Measurements from ENCODE around the gene PROSER3.
A peak's percentile ranks its signal among the peaks of the same experiment; 100 is the strongest.

The PROSER3 gene

DNA sequence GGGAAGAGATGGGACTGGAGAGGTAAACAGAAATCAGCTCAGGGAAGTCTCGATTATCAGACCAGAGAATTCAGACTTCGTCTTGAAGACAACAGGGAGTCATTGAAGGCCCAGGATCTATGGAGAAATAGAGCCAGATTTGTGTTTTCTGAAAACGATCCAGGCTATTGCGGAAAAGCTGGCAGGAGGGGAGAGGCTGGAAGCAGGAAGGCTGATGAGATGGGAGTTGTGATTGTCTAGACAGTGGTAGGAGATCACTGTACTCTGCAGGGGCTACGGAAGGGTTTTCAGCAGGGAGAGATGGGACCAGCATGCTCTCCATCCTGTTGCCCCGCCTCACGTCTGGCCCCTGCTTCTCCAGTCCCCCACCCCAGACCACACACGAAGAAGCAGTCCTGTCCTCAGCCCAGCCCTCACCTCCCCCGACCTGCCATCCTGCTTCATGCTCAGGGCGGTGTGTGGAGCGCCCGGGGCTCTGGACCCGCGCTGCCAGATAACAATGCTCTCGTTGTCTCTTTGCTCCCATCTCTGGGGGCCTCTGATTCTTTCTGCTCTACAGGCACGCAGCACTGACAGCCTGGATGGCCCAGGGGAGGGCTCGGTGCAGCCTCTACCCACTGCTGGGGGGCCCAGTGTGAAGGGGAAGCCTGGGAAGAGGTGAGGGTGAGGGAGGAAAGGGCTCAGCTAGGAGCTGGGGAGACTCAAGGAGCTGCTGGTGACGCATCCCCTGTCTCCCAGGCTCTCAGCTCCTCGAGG is 19.3 kb downstream of the PROSER3 start:
- Histone ChIP-seq H3K27me3 (ENCODE audit: control insufficient read depth, insufficient read depth, low read length) (peaks cover 20% of the 10 kb centered on the region), H3K9ac (ENCODE audit: low read depth, low read length) (no peak overlapping the region), H3K4me1 (ENCODE audit: control insufficient read depth, insufficient read depth, low read length) (peaks cover 10% of the 10 kb centered on the region), H3K4me3 (ENCODE audit: low read depth, low read length) (peak overlapping the region; percentile 8), H3K9me3 (ENCODE audit: control insufficient read depth, insufficient read depth, low read length) (no peaks in the 10 kb centered on the region), H3K36me3 (ENCODE audit: control insufficient read depth, insufficient read depth, low read length) (no peaks in the 10 kb centered on the region)

- Histone ChIP-seq H3K36me3 (ENCODE audit: control insufficient read depth, insufficient read depth, low read length) (no peaks in the 10 kb centered on the region), H3K4me1 (ENCODE audit: control insufficient read depth, insufficient read depth, low read length) (peaks cover 10% of the 10 kb centered on the region), H3K4me3 (ENCODE audit: low read depth, low read length) (no peak overlapping the region), H3K27me3 (ENCODE audit: control insufficient read depth, insufficient read depth, low read length) (peaks cover 19% of the 10 kb centered on the region), H3K9ac (ENCODE audit: low read depth, low read length) (no peak overlapping the region), H3K9me3 (ENCODE audit: control insufficient read depth, insufficient read depth, low read length) (no peaks in the 10 kb centered on the region)
Observed at GRCh38 chr19:35777961-35778360, 20.0 kb downstream of the PROSER3 start.

DNA sequence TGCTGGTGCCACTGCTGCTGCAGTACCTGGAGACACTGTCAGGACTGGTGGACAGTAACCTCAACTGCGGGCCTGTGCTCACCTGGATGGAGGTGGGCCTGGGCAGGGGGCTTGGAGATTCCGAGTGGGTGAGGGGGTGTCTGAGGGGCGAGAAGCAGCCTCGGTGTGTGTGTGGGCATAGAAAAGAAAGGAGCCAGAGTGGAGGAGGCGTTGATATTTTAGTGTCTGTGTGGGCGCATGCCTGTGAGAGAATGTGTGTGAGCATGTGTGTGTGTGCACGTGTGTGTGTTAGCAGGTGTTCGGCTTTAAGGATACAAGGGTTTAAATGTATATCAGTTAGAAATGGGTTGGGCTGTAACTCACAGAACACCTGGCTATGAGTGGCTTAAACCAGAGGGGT is 21.1 kb downstream of the PROSER3 start:
- Histone ChIP-seq H3K4me1 (ENCODE audit: control insufficient read depth, insufficient read depth, low read length) (peaks cover 10% of the 10 kb centered on the region), H3K36me3 (ENCODE audit: control insufficient read depth, insufficient read depth, low read length) (no peaks in the 10 kb centered on the region), H3K27me3 (ENCODE audit: control insufficient read depth, insufficient read depth, low read length) (peaks cover 17% of the 10 kb centered on the region), H3K4me3 (ENCODE audit: low read depth, low read length) (no peak overlapping the region), H3K9me3 (ENCODE audit: control insufficient read depth, insufficient read depth, low read length) (no peaks in the 10 kb centered on the region), H3K9ac (ENCODE audit: low read depth, low read length) (no peak overlapping the region)

DNA sequence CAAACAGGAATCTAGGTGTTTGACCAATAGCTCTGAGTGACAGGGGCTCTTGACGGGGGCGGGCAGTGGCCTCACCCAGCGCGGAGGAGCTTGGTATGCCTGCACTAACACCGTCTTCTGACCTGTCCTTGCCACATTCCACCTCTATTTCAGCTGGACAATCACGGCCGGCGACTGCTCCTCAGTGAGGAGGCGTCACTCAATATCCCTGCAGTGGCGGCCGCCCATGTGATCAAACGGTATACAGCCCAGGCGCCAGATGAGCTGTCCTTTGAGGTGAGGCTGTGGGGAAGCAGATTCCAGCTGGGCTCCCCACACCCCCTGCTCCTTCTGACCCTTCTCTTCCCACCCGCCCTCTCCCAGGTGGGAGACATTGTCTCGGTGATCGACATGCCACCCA is 22.1 kb downstream of the PROSER3 start:
- peaks cover 10% of the 10 kb centered on the region for H3K4me1 ChIP-seq (ENCODE audit: control insufficient read depth, insufficient read depth, low read length)
- no peak overlapping the region for H3K4me3 ChIP-seq (ENCODE audit: low read depth, low read length)
- H3K36me3 ChIP-seq (ENCODE audit: control insufficient read depth, insufficient read depth, low read length): no peaks in the 10 kb centered on the region
- H3K9me3 ChIP-seq (ENCODE audit: control insufficient read depth, insufficient read depth, low read length): no peaks in the 10 kb centered on the region
- peaks cover 17% of the 10 kb centered on the region for H3K27me3 ChIP-seq (ENCODE audit: control insufficient read depth, insufficient read depth, low read length)
- H3K9ac ChIP-seq (ENCODE audit: low read depth, low read length): no peak overlapping the region

DNA sequence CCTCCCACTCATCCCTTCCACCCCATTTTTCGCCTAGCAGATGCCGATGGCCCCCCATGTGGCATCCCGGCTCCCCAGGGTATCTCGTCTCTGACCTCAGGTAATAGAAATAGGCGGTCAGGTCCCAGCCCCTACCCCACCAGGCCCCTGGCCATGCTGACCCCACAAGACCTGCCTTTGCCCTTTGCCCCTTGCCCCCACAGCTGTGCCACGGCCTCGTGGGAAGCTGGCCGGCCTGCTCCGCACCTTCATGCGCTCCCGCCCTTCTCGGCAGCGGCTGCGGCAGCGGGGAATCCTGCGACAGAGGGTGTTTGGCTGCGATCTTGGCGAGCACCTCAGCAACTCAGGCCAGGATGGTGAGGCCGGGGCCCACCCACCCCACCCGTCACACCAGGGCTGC is 22.7 kb downstream of the PROSER3 start:
- Histone ChIP-seq H3K9me3 (ENCODE audit: control insufficient read depth, insufficient read depth, low read length) (no peaks in the 10 kb centered on the region), H3K4me1 (ENCODE audit: control insufficient read depth, insufficient read depth, low read length) (peaks cover 10% of the 10 kb centered on the region), H3K4me3 (ENCODE audit: low read depth, low read length) (no peak overlapping the region), H3K27me3 (ENCODE audit: control insufficient read depth, insufficient read depth, low read length) (peaks cover 17% of the 10 kb centered on the region), H3K36me3 (ENCODE audit: control insufficient read depth, insufficient read depth, low read length) (no peaks in the 10 kb centered on the region), H3K9ac (ENCODE audit: low read depth, low read length) (no peak overlapping the region)

GRCh38 chr19:35781650-35782049 is 23.7 kb downstream of the PROSER3 start:
- Histone ChIP-seq H3K36me3 (ENCODE audit: control insufficient read depth, insufficient read depth, low read length) (no peaks in the 10 kb centered on the region), H3K4me1 (ENCODE audit: control insufficient read depth, insufficient read depth, low read length) (peaks cover 8% of the 10 kb centered on the region), H3K9ac (ENCODE audit: low read depth, low read length) (no peak overlapping the region), H3K9me3 (ENCODE audit: control insufficient read depth, insufficient read depth, low read length) (no peaks in the 10 kb centered on the region), H3K4me3 (ENCODE audit: low read depth, low read length) (peak overlapping the region; percentile 8), H3K27me3 (ENCODE audit: control insufficient read depth, insufficient read depth, low read length) (peaks cover 11% of the 10 kb centered on the region)

GRCh38 chr19:35782589-35782988 is 24.6 kb downstream of the PROSER3 start:
- Histone ChIP-seq H3K36me3 (ENCODE audit: control insufficient read depth, insufficient read depth, low read length) (no peaks in the 10 kb centered on the region), H3K9ac (ENCODE audit: low read depth, low read length) (no peak overlapping the region)

GRCh38 chr19:35783469-35784434 is 25.8 kb downstream of the PROSER3 start:
- Histone ChIP-seq H3K36me3 (ENCODE audit: control insufficient read depth, insufficient read depth, low read length) (no peaks in the 10 kb centered on the region), H3K9ac (ENCODE audit: low read depth, low read length) (no peak overlapping the region), H3K27me3 (ENCODE audit: control insufficient read depth, insufficient read depth, low read length) (no peaks in the 10 kb centered on the region), H3K4me1 (ENCODE audit: control insufficient read depth, insufficient read depth, low read length) (peaks cover 2% of the 10 kb centered on the region), H3K4me3 (ENCODE audit: low read depth, low read length) (peak overlapping the region; percentile 68), H3K9me3 (ENCODE audit: control insufficient read depth, insufficient read depth, low read length) (no peaks in the 10 kb centered on the region)

More at GRCh38 chr19:35782589-35782988, 24.6 kb downstream of the PROSER3 start:
- H3K4me3 ChIP-seq (ENCODE audit: low read depth, low read length): no peak overlapping the region
- peaks cover 2% of the 10 kb centered on the region for H3K4me1 ChIP-seq (ENCODE audit: control insufficient read depth, insufficient read depth, low read length)
- H3K27me3 ChIP-seq (ENCODE audit: control insufficient read depth, insufficient read depth, low read length): peaks cover 3% of the 10 kb centered on the region
- no peaks in the 10 kb centered on the region for H3K9me3 ChIP-seq (ENCODE audit: control insufficient read depth, insufficient read depth, low read length)

DNA sequence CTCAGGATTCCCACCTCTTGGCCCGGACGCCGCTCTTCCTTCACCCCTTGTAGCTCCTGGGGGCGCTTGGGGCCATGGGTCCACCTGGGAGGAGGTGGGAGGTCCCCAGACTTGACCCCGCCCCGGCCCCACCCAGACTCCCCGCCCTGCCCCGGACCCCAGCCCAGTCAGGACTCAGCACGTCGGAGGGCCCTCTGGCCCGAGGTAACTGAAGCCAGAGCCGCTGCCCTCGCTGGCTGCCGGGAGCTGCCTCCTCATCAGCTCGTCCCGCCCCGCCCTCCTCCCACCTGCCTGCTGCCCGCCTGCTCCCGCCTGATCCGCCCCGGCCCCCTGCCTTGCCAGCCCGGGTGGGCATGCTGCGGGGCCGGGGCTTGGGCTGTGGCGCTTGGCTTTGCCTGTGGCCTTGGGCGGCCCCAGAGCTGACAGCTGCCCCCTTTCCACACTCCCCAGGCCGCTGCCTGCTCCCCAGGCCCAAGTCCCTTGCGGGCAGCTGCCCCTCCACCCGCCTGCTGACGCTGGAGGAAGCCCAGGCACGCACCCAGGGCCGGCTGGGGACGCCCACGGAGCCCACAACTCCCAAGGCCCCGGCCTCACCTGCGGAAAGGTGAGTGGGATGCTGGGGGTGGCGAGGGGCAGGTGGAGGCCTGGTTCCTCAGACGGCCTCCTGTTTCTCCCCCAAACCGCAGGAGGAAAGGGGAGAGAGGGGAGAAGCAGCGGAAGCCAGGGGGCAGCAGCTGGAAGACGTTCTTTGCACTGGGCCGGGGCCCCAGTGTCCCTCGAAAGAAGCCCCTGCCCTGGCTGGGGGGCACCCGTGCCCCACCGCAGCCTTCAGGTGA is 26.7 kb downstream of the PROSER3 start:
- Histone ChIP-seq H3K4me1 (ENCODE audit: control insufficient read depth, insufficient read depth, low read length) (peaks cover 2% of the 10 kb centered on the region), H3K9me3 (ENCODE audit: control insufficient read depth, insufficient read depth, low read length) (no peaks in the 10 kb centered on the region), H3K27me3 (ENCODE audit: control insufficient read depth, insufficient read depth, low read length) (no peaks in the 10 kb centered on the region), H3K36me3 (ENCODE audit: control insufficient read depth, insufficient read depth, low read length) (no peaks in the 10 kb centered on the region), H3K9ac (ENCODE audit: low read depth, low read length) (peak overlapping the region; percentile 47), H3K4me3 (ENCODE audit: low read depth, low read length) (peak overlapping the region; percentile 68)

GRCh38 chr19:35785339-35785627 is 27.3 kb downstream of the PROSER3 start:
- Histone ChIP-seq H3K27me3 (ENCODE audit: control insufficient read depth, insufficient read depth, low read length) (no peaks in the 10 kb centered on the region), H3K4me1 (ENCODE audit: control insufficient read depth, insufficient read depth, low read length) (peaks cover 2% of the 10 kb centered on the region), H3K36me3 (ENCODE audit: control insufficient read depth, insufficient read depth, low read length) (no peaks in the 10 kb centered on the region), H3K4me3 (ENCODE audit: low read depth, low read length) (peak overlapping the region; percentile 62), H3K9me3 (ENCODE audit: control insufficient read depth, insufficient read depth, low read length) (no peaks in the 10 kb centered on the region), H3K9ac (ENCODE audit: low read depth, low read length) (no peak overlapping the region)

DNA sequence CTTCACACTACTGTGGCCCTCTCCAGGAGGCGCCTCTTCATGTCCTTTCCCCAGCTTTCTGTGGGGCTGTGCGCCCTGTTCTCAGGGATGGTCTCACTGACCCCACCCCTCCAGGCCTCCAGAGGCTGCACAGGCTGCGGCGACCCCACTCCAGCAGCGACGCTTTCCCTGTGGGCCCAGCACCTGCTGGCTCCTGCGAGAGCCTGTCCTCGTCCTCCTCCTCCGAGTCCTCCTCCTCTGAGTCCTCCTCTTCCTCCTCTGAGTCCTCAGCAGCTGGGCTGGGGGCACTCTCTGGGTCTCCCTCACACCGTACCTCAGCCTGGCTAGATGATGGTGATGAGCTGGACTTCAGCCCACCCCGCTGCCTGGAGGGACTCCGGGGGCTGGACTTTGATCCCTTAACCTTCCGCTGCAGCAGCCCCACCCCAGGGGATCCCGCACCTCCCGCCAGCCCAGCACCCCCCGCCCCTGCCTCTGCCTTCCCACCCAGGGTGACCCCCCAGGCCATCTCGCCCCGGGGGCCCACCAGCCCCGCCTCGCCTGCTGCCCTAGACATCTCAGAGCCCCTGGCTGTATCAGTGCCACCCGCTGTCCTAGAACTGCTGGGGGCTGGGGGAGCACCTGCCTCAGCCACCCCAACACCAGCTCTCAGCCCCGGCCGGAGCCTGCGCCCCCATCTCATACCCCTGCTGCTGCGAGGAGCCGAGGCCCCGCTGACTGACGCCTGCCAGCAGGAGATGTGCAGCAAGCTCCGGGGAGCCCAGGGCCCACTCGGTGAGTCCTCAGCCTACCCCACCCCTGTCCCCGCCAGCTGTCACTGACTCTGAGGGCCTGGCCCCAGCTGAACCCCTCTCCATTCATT is 28.6 kb downstream of the PROSER3 start:
- H3K4me3 ChIP-seq (ENCODE audit: low read depth, low read length): no peak overlapping the region
- no peak overlapping the region for H3K9ac ChIP-seq (ENCODE audit: low read depth, low read length)
- H3K36me3 ChIP-seq (ENCODE audit: control insufficient read depth, insufficient read depth, low read length): no peaks in the 10 kb centered on the region
- H3K9me3 ChIP-seq (ENCODE audit: control insufficient read depth, insufficient read depth, low read length): no peaks in the 10 kb centered on the region
- H3K27me3 ChIP-seq (ENCODE audit: control insufficient read depth, insufficient read depth, low read length): no peaks in the 10 kb centered on the region
- peaks cover under 1% of the 10 kb centered on the region for H3K4me1 ChIP-seq (ENCODE audit: control insufficient read depth, insufficient read depth, low read length)

Measured in iPS-15b (cell line).